SU-DHL-6 (cell line): ENCODE measurements around the gene RNASEL.

Source experiments
- EZH2phosphoT487 ChIP-seq: fragments of 200-600 bp; sonication (generic), shearing (Covaris generic); conservative IDR thresholded peaks from 2 replicates; pipeline ENCODE4 v1.6.1; 2018; ENCODE audit warnings: mild to moderate bottlenecking, antibody characterized with exemption, low read length, moderate library complexity, mixed read lengths
- TF ChIP-seq, protein P1 (sequence below): fragments of 200-600 bp; sonication (generic); IDR thresholded peaks from one replicate; pipeline ENCODE4 v1.5.1; 2017; ENCODE audit warnings: antibody characterized with exemption, mild to moderate bottlenecking, low read length, moderate library complexity; ENCODE audit not compliant: insufficient read depth, poor library complexity, severe bottlenecking

DNA sequence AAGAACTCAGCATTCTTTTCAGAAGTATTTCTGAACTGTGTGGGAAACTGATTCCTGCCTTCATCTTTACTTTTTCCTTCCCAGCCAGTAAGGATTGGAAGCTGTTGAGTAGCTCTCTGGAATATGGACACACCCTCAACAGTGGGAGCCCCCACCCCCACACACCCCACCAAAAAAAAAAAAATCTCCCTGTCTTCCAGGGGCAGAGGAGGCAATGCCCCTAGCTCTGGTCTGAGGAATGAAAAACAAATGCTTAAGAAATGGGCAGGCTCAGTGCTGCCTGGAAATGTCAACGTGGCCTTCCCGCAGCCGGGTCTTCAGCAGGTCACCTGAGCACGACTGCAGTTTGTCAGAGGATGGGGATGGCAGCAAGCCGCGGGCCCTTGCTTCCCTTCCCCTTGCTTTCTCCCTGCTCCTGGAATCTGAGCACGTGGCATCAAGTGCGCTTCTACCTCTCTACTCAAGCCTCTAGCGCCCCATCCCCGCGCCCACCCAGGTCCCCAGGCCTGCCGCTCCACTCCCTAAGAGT, 14.7 kb upstream of the RNASEL start:
- TF ChIP-seq, protein P1, sequence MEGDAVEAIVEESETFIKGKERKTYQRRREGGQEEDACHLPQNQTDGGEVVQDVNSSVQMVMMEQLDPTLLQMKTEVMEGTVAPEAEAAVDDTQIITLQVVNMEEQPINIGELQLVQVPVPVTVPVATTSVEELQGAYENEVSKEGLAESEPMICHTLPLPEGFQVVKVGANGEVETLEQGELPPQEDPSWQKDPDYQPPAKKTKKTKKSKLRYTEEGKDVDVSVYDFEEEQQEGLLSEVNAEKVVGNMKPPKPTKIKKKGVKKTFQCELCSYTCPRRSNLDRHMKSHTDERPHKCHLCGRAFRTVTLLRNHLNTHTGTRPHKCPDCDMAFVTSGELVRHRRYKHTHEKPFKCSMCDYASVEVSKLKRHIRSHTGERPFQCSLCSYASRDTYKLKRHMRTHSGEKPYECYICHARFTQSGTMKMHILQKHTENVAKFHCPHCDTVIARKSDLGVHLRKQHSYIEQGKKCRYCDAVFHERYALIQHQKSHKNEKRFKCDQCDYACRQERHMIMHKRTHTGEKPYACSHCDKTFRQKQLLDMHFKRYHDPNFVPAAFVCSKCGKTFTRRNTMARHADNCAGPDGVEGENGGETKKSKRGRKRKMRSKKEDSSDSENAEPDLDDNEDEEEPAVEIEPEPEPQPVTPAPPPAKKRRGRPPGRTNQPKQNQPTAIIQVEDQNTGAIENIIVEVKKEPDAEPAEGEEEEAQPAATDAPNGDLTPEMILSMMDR: no peak
- no peak for TF ChIP-seq EZH2phosphoT487
